GM19023 (cell line): ENCODE data around the gene PPM1D.
"Not testable (repeated sequence)": the region's sequence is repeated elsewhere in the genome, so short reads cannot be mapped to it uniquely, and the experiment has no call there.

ENCODE experiments used
- ATAC-seq: cut with Tn5 transposase; IDR thresholded peaks from one replicate; pipeline ENCODE4 v1.9.1; 2021; ENCODE audit warnings: mild to moderate bottlenecking, moderate library complexity; ENCODE audit not compliant: unreplicated experiment

PPM1D gene

GRCh38 chr17:60593441-60594036, 6.5 kb upstream of the PPM1D start:
- ATAC-seq, result not testable (repeated sequence)

GRCh38 chr17:60594170-60594569, 5.8 kb upstream of the PPM1D start:
- ATAC-seq, result not testable (repeated sequence)

- ATAC-seq, result no peak
These were observed 5.3 kb upstream of the PPM1D start for GRCh38 chr17:60594734-60595133.

GRCh38 chr17:60597297-60597696, 2.7 kb upstream of the PPM1D start:
- no peak for ATAC-seq

- no peak for ATAC-seq
These were observed 1.8 kb upstream of the PPM1D start for GRCh38 chr17:60598001-60598736.

- ATAC-seq, result peak; percentile 6
These were observed 773 bp upstream of the PPM1D start for GRCh38 chr17:60599220-60599619.

- peak; percentile 18 for ATAC-seq
These were observed 775 bp downstream of the PPM1D start for GRCh38 chr17:60600490-60601446.

- ATAC-seq, result no peak
These were observed 1.7 kb downstream of the PPM1D start for GRCh38 chr17:60601447-60602384.

- no peak for ATAC-seq
These were observed 2.4 kb downstream of the PPM1D start for GRCh38 chr17:60602385-60602742.

GRCh38 chr17:60602871-60603270, 2.9 kb downstream of the PPM1D start:
- ATAC-seq, result no peak

GRCh38 chr17:60603477-60603876, 3.5 kb downstream of the PPM1D start:
- ATAC-seq, result not testable (repeated sequence)

GRCh38 chr17:60604686-60605334, 4.8 kb downstream of the PPM1D start:
- ATAC-seq, result no peak

- no peak for ATAC-seq
These were observed 6.0 kb downstream of the PPM1D start for GRCh38 chr17:60606036-60606435.

- no peak for ATAC-seq
These were observed 10.5 kb downstream of the PPM1D start for GRCh38 chr17:60610473-60610872.

- not testable (repeated sequence) for ATAC-seq
These were observed 11.3 kb downstream of the PPM1D start for GRCh38 chr17:60611321-60611720.

GRCh38 chr17:60613325-60613724, 13.3 kb downstream of the PPM1D start:
- ATAC-seq, result no peak

- not testable (repeated sequence) for ATAC-seq
These were observed 13.8 kb downstream of the PPM1D start for GRCh38 chr17:60613796-60614195.

- not testable (repeated sequence) for ATAC-seq
These were observed 14.3 kb downstream of the PPM1D start for GRCh38 chr17:60614247-60614646.

- no peak for ATAC-seq
These were observed 15.1 kb downstream of the PPM1D start for GRCh38 chr17:60615108-60615507.

- ATAC-seq, result no peak
These were observed 15.8 kb downstream of the PPM1D start for GRCh38 chr17:60615840-60616239.
